Peyer's patch (tissue), 4 donors: ENCODE measurements around the gene TRIM9. TPM values are rescaled to one million over a fixed set of nuclear protein-coding genes. Genes with fewer than 3 reads are reported as not detected.

Experiments
- DNase-seq, 3 donors: peaks; one replicate each; pipeline ENCODE4 v3.0.0-alpha.2; 2017 to 2019
- H3K27ac ChIP-seq, 4 donors: fragments of 200-600 bp; sonication (generic); one replicate each; pipeline ENCODE4 v1.5.1; 2016 to 2019
- H3K27me3 ChIP-seq, 2 donors: fragments of 200-600 bp; sonication (generic); one replicate each; pipeline ENCODE4 v1.5.1; 2019
- H3K36me3 ChIP-seq, 3 donors: fragments of 200-600 bp; sonication (generic); one replicate each; pipeline ENCODE4 v1.5.1; 2016 to 2019
- H3K4me1 ChIP-seq, 4 donors: fragments of 200-600 bp; sonication (generic); one replicate each; pipeline ENCODE4 v1.5.1; 2016 to 2019
- H3K4me3 ChIP-seq, 4 donors: fragments of 200-600 bp; sonication (generic); 1 replicate in 3 of 4; 2 replicates in 1 of 4; pipeline ENCODE4 v1.5.1; 2016 to 2019; ENCODE audit warnings: mild to moderate bottlenecking in 1 of 4
- H3K9me3 ChIP-seq, 4 donors: fragments of 200-600 bp; sonication (generic); one replicate each; pipeline ENCODE4 v1.5.1; 2016 to 2019; ENCODE audit warnings: mild to moderate bottlenecking in 1 of 4
- POLR2A ChIP-seq, 2 donors: fragments of 450-650 bp; IDR thresholded peaks; one replicate each; pipeline ENCODE4 v1.5.1; 2017; ENCODE audit warnings: antibody characterized with exemption in 2 of 2, mild to moderate bottlenecking in 2 of 2, moderate library complexity in 2 of 2
- total RNA-seq, 4 donors: library from RNA; depleted of rRNA; stranded (reverse); fragments of >200 nt; gene quantifications; one replicate each; pipeline ENCODE4 v1.1.0, GENCODE V29; 2016
- TF ChIP-seq, protein P1 (sequence below), 6 experiments: fragments of 450-650 bp in 4 of 6; fragments of 200-600 bp in 2 of 6; sonication (generic) in 1 of 6; IDR thresholded peaks; one replicate each; pipeline ENCODE4 v1.5.1; 2017 to 2019; ENCODE audit warnings: antibody characterized with exemption in 6 of 6, mild to moderate bottlenecking in 3 of 6, moderate library complexity in 1 of 6

TRIM9 gene
- total RNA-seq, 4 donors from 2014 or later: 0.35 to 5.0 (median 2.2) TPM

DNA sequence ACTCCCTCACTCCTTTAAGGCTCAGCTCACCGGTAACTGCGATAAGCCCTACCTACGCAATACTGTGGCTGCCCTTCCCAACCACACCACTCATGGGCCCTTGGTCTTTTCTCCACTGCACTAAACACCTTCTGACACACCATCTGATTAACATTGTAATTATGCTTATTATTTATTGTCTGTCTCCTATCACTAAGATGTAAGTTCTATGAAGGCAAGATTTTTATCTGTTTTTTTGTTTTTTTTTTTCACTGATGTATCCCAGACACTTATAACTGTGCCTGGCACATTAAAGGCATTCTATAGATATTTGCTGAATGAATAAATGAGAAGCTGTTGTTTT, 116.4 kb downstream of the TRIM9 start:
- H3K4me1 ChIP-seq: no peaks in the 10 kb centered on the region
- no peak overlapping the region for H3K27ac ChIP-seq
- H3K4me3 ChIP-seq: no peak overlapping the region
- H3K9me3 ChIP-seq: no peaks in the 10 kb centered on the region
- H3K36me3 ChIP-seq: no peaks in the 10 kb centered on the region
- TF ChIP-seq, protein P1, sequence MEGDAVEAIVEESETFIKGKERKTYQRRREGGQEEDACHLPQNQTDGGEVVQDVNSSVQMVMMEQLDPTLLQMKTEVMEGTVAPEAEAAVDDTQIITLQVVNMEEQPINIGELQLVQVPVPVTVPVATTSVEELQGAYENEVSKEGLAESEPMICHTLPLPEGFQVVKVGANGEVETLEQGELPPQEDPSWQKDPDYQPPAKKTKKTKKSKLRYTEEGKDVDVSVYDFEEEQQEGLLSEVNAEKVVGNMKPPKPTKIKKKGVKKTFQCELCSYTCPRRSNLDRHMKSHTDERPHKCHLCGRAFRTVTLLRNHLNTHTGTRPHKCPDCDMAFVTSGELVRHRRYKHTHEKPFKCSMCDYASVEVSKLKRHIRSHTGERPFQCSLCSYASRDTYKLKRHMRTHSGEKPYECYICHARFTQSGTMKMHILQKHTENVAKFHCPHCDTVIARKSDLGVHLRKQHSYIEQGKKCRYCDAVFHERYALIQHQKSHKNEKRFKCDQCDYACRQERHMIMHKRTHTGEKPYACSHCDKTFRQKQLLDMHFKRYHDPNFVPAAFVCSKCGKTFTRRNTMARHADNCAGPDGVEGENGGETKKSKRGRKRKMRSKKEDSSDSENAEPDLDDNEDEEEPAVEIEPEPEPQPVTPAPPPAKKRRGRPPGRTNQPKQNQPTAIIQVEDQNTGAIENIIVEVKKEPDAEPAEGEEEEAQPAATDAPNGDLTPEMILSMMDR (IDR thresholded peaks at IDR 0.05): no peak
- no peak for TF ChIP-seq POLR2A (IDR thresholded peaks at IDR 0.05)
- no peaks in the 10 kb centered on the region for H3K27me3 ChIP-seq
- DNase-seq: no peak

DNA sequence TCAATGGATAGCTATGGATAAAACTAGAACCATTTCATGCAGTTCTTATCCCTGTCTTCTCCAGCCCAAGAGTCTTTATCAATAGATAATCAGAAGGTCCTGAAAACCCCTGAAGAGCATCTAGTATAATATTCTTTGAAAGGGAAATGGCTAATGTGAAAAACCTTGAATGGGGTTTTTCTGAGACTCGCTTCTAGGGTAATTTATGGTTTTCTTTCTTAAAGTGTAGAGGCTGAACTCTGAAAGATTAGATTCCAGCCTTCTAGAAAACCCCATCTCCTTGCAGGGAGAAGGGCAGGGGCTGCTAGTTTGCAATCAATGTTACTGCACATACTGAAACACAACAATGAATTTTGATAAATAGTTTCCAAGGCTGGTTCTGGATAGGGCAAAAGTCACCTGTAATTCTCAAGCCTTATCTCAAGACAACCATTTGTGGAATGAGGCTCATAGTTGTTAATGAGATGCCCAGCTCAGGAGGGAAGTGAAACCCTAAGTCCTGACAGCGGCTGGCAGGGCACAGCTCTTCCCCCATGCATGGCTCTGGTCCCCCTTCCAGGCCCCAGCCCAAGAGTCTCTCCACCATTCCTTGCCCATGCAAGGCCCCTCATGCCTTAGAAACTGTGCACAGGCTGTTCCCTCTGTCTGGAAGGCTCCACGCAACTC, 116.9 kb downstream of the TRIM9 start:
- no peaks in the 10 kb centered on the region for H3K9me3 ChIP-seq
- H3K27me3 ChIP-seq: no peaks in the 10 kb centered on the region
- no peaks in the 10 kb centered on the region for H3K36me3 ChIP-seq
- DNase-seq: no peak
- H3K27ac ChIP-seq: no peak overlapping the region
- TF ChIP-seq POLR2A (IDR thresholded peaks at IDR 0.05): no peak
- TF ChIP-seq, protein P1 (IDR thresholded peaks at IDR 0.05): no peak
- no peak overlapping the region for H3K4me3 ChIP-seq
- no peaks in the 10 kb centered on the region for H3K4me1 ChIP-seq

DNA sequence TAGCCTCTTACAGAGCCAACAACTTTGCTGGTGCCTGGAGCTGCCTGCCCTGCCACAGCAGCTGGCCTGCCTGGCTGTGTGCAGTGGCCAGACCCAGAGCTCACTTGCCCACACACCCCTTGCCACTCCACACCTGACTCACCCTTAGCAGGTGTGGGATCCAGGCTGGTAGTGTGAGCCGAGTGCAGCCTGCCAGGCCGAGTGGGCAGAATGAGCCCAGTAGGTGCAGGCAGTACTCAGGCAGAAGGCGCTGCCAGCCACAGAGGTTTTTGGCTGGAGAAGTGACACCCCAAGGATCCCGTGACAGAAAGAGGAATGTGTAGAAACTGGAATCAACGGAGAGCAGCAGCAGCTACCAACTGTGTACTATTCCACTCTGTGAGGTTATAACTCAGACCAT, 120.8 kb downstream of the TRIM9 start:
- no peak overlapping the region for H3K4me3 ChIP-seq
- DNase-seq: no peak
- no peak overlapping the region for H3K27ac ChIP-seq
- no peaks in the 10 kb centered on the region for H3K36me3 ChIP-seq
- no peak for TF ChIP-seq POLR2A (IDR thresholded peaks at IDR 0.05)
- H3K27me3 ChIP-seq: no peaks in the 10 kb centered on the region
- no peaks in the 10 kb centered on the region for H3K4me1 ChIP-seq
- no peaks in the 10 kb centered on the region for H3K9me3 ChIP-seq

DNA sequence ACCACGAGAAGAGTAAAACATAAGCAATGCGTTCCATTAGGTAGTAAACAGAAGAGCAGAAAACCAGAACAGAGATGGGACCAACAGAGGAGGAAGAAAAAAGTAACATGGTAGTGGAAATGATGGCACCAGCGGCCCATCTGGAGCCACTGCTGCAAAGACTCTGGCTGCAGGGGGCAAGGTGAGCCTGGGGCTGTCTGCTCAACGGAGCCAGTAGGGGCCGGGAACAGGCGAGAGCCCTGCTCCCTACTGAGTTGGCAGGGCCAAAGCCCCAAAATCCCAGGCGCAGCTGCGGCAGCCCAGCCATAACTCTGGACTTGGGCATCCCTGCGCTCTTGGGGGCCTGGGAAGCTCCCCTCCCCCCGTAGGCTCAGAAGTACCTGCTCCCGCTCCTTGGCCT, 122.2 kb downstream of the TRIM9 start:
- Histone ChIP-seq H3K36me3 (no peaks in the 10 kb centered on the region), H3K4me1 (no peaks in the 10 kb centered on the region), H3K4me3 (no peak overlapping the region), H3K9me3 (no peaks in the 10 kb centered on the region), H3K27ac (no peak overlapping the region), H3K27me3 (no peaks in the 10 kb centered on the region)
- TF ChIP-seq, protein P1 (IDR thresholded peaks at IDR 0.05): no peak
- TF ChIP-seq POLR2A (IDR thresholded peaks at IDR 0.05): no peak
- DNase-seq: no peak

DNA sequence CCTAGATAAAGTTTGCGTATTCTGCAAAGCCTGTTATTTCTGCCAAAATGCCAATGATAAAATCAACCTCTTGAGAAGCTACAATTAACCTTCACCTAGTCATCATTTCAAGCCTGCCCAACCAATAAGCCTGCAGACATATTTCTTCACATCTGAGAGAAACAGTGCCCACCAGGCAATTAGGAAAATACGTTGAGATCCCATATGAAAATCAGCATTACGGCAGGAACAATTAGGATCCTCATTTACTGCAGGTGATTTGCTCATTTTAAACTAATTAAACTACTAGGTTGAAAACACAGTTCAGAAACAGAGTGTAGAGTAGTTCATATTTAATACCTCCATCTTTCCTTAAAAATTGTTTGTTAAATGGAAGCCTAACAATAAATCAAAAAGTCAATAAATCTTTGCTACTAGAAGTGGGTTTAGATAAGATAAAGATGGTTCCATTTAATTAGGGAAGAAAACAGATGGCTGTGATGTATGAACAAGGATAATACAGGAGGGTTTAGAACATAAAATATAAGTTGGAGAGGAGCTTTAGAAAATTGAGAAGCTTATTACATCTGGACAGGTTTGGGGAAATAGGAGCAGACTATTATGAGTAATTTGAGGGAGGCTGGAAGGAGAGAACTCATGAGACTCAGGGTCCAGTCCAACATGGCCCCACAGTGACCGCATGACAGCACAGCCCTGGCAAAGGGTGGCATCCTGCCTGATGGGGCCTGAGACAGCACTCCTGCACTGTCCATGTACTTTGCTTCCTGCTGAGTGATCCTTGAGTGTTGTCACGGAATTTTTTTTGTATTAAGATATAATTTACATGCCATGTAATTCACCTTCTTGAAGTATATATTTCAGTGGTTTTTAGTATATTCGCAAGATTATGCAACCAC, 123.8 kb downstream of the TRIM9 start:
- TF ChIP-seq, protein P1 (IDR thresholded peaks at IDR 0.05): no peak
- Histone ChIP-seq H3K9me3 (no peaks in the 10 kb centered on the region), H3K4me3 (no peak overlapping the region), H3K36me3 (no peaks in the 10 kb centered on the region), H3K4me1 (no peaks in the 10 kb centered on the region), H3K27ac (no peak overlapping the region), H3K27me3 (no peaks in the 10 kb centered on the region)
- DNase-seq: no peak

DNA sequence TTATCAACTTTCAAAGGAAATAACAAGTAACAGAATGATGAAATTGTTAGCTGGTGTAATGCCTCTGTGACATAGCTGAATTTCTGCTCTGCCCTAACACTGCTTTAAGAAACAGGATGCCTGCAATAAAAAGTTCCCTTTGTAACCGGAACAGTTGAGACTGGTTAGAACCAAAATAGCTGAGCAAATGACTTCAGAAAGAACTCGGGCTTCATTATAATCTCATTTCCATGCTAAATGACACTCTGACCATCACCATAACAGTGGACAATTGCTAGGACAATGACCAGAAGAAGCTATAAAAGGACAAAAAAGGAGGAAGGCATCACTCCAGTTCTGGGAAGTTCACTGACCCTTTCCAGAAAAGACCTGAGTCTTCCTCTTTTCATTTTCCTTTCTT, 127.1 kb downstream of the TRIM9 start:
- Histone ChIP-seq H3K27ac (no peak overlapping the region), H3K4me3 (no peak overlapping the region), H3K27me3 (no peaks in the 10 kb centered on the region), H3K9me3 (no peaks in the 10 kb centered on the region), H3K4me1 (no peaks in the 10 kb centered on the region), H3K36me3 (no peaks in the 10 kb centered on the region)
- DNase-seq: no peak
- no peak for TF ChIP-seq POLR2A (IDR thresholded peaks at IDR 0.05)
- TF ChIP-seq, protein P1 (IDR thresholded peaks at IDR 0.05): no peak
